HG03575 (cell line): ENCODE results near the gene PRH1.

Experiments
- ATAC-seq: cut with Tn5 transposase; IDR thresholded peaks from one replicate; pipeline ENCODE4 v1.9.1; 2021; ENCODE audit not compliant: unreplicated experiment, insufficient number of reproducible peaks, low FRiP score; ENCODE audit errors: extremely low read depth

The PRH1 gene

DNA sequence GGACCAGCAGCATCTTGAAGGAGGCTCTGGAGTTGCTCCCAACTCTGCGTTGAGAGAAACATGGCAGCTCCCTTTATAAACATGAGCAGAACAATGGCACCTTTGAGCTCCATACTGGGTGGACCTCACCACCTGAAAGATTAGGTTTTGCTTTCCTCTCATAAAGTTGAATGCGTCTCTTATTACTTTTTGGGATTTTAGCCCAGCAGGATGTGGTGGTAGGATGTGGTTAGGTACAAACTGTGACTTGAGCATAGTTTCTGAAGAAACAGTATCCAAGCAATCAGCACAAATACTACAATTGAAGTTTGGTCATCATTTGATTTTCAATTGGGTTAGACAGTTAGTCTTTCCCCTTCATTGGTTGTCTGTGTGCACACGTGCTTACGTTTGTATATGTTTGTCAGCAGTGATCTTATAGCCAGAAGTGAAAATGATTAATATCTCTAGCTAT is 34.6 kb downstream of the PRH1 start, which contains the start of gene PRR4:
Gene PRR4, minus strand, starts transcription at position 51 of the 454 bp plus-strand sequence. Its CDS starts 38 bp downstream, at position 13.
- no peak for ATAC-seq

DNA sequence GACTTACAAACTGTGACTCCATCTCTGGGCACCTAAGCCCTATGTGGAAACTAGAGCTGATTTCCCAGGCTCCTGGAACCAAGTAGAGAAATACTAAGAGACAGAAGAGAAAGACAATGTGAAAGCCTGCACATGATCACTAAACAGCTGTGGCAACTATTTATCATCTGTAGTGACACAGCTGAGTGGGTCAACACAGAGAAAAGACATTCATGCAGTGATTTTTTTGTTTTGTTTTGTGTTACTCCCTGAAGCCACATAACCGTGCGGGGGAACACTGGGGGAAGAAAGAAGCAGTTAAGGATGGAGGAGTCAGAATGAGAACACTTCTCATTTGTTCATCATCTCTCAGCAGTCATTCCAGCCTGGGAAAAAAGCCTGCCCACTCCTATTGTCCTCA is 36.3 kb downstream of the PRH1 start:
- ATAC-seq: no peak

DNA sequence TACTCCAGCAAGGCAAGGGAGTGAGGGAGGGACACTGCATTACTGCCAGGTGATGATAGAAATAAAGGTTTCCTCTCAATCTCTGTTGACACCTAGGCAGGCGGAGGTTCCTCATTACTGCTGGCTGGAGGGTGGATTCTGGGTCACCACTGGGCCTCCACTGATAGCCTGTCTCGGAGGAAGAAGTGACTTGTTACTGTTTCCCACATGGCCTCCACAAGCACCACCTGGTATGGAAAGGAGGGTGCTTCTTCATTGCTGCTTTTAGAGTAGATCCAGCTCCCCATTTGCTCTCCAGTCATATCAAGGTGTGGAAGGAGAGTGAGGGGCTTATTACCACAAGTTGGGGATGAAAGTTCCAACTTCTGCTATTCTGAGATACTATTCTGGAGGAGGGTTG is 41.2 kb downstream of the PRH1 start:
- no peak for ATAC-seq

GRCh38 chr12:10838461-10838860 is 45.6 kb downstream of the PRH1 start:
- no peak for ATAC-seq
